Measurements from ENCODE around the gene LYZL4. TPM values are rescaled to one million over a fixed set of nuclear protein-coding genes. Genes with fewer than 3 reads are reported as not detected.

The LYZL4 gene
- total RNA-seq, 1 donor: not detected

DNA sequence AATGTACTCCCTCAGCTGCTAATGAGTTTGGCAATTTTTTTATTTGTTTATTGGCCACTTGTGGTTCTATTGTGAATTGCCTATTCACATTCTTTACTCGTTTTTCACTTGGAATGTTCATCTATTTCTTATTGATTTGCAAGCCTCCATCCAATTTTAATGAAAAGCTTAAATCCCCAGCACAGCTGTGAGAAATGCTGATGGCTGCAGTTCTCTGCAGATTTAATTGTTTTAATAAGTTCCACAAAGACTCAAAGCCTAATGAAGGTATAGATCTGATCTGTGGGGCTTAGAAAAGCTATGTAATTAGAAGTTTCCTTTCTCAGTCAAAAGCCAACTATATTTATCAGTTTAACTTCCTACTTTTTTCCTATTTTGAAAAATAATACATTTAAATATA is 41.5 kb downstream of the LYZL4 start:
- no peaks in the 10 kb centered on the region for H3K9me3 ChIP-seq (ENCODE audit: low read depth, low read length)
- no peak overlapping the region for H3K4me3 ChIP-seq (ENCODE audit: low read length)
- H3K4me1 ChIP-seq (ENCODE audit: insufficient read depth, low read length): peaks cover 4% of the 10 kb centered on the region
- no peaks in the 10 kb centered on the region for H3K27me3 ChIP-seq (ENCODE audit: insufficient read depth, low read length)

GRCh38 chr3:42367903-42368302 is 42.5 kb downstream of the LYZL4 start:
- Histone ChIP-seq H3K4me1 (ENCODE audit: insufficient read depth, low read length) (peaks cover 4% of the 10 kb centered on the region), H3K4me3 (ENCODE audit: low read length) (no peak overlapping the region), H3K9me3 (ENCODE audit: low read depth, low read length) (no peaks in the 10 kb centered on the region), H3K27me3 (ENCODE audit: insufficient read depth, low read length) (no peaks in the 10 kb centered on the region)

DNA sequence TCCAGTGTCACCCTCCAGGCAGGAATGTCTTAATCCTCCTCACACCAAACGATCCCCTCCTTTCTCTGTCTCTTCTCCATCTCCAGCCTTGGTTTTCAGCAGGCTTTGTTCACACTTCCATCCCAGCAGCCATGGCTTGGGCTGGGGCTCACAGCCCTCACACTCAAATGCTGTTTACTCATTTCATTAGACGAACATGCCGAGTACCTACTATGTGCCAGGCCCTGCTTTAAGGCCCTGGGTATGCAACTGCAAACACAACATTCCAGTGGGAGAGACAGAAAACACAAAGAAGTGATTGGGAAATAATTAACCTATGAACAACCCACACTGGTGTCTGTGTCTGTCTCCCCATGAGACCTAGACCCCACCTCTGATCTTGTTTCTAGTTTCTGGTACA is 43.9 kb downstream of the LYZL4 start:
- Histone ChIP-seq H3K9me3 (ENCODE audit: low read depth, low read length) (no peaks in the 10 kb centered on the region), H3K27me3 (ENCODE audit: insufficient read depth, low read length) (no peaks in the 10 kb centered on the region), H3K4me3 (ENCODE audit: low read length) (no peak overlapping the region), H3K4me1 (ENCODE audit: insufficient read depth, low read length) (no peaks in the 10 kb centered on the region)

- Histone ChIP-seq H3K4me1 (ENCODE audit: insufficient read depth, low read length) (no peaks in the 10 kb centered on the region), H3K4me3 (ENCODE audit: low read length) (no peak overlapping the region), H3K9me3 (ENCODE audit: low read depth, low read length) (no peaks in the 10 kb centered on the region), H3K27me3 (ENCODE audit: insufficient read depth, low read length) (no peaks in the 10 kb centered on the region)
Observed at GRCh38 chr3:42357335-42357734, 53.1 kb downstream of the LYZL4 start.

GRCh38 chr3:42355612-42356011 is 54.8 kb downstream of the LYZL4 start:
- H3K27me3 ChIP-seq (ENCODE audit: insufficient read depth, low read length): no peaks in the 10 kb centered on the region
- H3K9me3 ChIP-seq (ENCODE audit: low read depth, low read length): no peaks in the 10 kb centered on the region
- no peaks in the 10 kb centered on the region for H3K4me1 ChIP-seq (ENCODE audit: insufficient read depth, low read length)
- no peak overlapping the region for H3K4me3 ChIP-seq (ENCODE audit: low read length)

DNA sequence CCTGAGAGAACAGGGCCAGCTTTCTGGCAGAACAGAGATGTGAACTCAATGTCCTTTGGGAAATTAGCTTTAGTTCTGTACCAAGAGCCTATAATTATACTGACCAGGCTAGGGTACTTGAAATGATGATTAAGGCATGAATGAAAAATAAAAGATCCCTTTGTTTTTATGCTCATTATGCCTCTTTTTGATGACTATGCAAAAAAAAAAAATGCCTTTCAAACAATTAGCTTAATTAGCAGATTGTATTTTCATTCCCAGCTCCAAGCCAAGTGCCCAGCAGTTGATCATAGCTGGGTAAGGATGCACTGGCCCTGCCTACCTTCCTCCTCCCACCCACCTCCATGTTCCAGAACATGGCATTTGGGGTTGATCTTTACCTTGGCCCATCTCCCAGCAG is 56.8 kb downstream of the LYZL4 start:
- Histone ChIP-seq H3K9me3 (ENCODE audit: low read depth, low read length) (no peaks in the 10 kb centered on the region), H3K4me3 (ENCODE audit: low read length) (no peak overlapping the region), H3K27me3 (ENCODE audit: insufficient read depth, low read length) (no peaks in the 10 kb centered on the region), H3K4me1 (ENCODE audit: insufficient read depth, low read length) (no peaks in the 10 kb centered on the region)

- Histone ChIP-seq H3K4me3 (ENCODE audit: low read length) (no peak overlapping the region), H3K9me3 (ENCODE audit: low read depth, low read length) (no peaks in the 10 kb centered on the region), H3K4me1 (ENCODE audit: insufficient read depth, low read length) (peaks cover 2% of the 10 kb centered on the region), H3K27me3 (ENCODE audit: insufficient read depth, low read length) (no peaks in the 10 kb centered on the region)
Observed at GRCh38 chr3:42351207-42351606, 59.2 kb downstream of the LYZL4 start.

GRCh38 chr3:42349765-42350594 is 60.4 kb downstream of the LYZL4 start:
- no peaks in the 10 kb centered on the region for H3K27me3 ChIP-seq (ENCODE audit: insufficient read depth, low read length)
- H3K4me1 ChIP-seq (ENCODE audit: insufficient read depth, low read length): peaks cover 8% of the 10 kb centered on the region
- H3K9me3 ChIP-seq (ENCODE audit: low read depth, low read length): no peaks in the 10 kb centered on the region
- H3K4me3 ChIP-seq (ENCODE audit: low read length): no peak overlapping the region

GRCh38 chr3:42347928-42348327 is 62.5 kb downstream of the LYZL4 start:
- peaks cover 8% of the 10 kb centered on the region for H3K4me1 ChIP-seq (ENCODE audit: insufficient read depth, low read length)
- no peaks in the 10 kb centered on the region for H3K27me3 ChIP-seq (ENCODE audit: insufficient read depth, low read length)
- no peaks in the 10 kb centered on the region for H3K9me3 ChIP-seq (ENCODE audit: low read depth, low read length)
- no peak overlapping the region for H3K4me3 ChIP-seq (ENCODE audit: low read length)

Other genes starting within 250 kb of the LYZL4 start
- gene CCK, start 144.4 kb downstream of the LYZL4 start, total RNA-seq: not detected
- gene VIPR1, start 92.0 kb upstream of the LYZL4 start, total RNA-seq: 22.7 TPM
- gene SEC22C, start 171.4 kb upstream of the LYZL4 start, total RNA-seq: 75.0 TPM
- 24.0 TPM for gene SS18L2, start 180.2 kb upstream of the LYZL4 start, total RNA-seq
- 324 TPM for gene NKTR, start 190.1 kb upstream of the LYZL4 start, total RNA-seq
- gene ZBTB47, start 243.1 kb upstream of the LYZL4 start, total RNA-seq: 2.4 TPM

Measured in mononuclear cell (primary cell).